GM18505 (cell line): ENCODE data around the gene BICDL1.
"Not testable (repeated sequence)": the region's sequence is repeated elsewhere in the genome, so short reads cannot be mapped to it uniquely, and the experiment has no call there.

Source experiments
- ATAC-seq: cut with Tn5 transposase; IDR thresholded peaks from one replicate; pipeline ENCODE4 v1.9.1; 2021; ENCODE audit not compliant: unreplicated experiment
- POLR2A ChIP-seq: IDR thresholded peaks from 4 replicates; pipeline ENCODE4 v1.6.1; 2011; ENCODE audit warnings: borderline replicate concordance; ENCODE audit not compliant: insufficient read depth, insufficient read length; ENCODE audit errors: extremely low read depth

BICDL1 gene

DNA sequence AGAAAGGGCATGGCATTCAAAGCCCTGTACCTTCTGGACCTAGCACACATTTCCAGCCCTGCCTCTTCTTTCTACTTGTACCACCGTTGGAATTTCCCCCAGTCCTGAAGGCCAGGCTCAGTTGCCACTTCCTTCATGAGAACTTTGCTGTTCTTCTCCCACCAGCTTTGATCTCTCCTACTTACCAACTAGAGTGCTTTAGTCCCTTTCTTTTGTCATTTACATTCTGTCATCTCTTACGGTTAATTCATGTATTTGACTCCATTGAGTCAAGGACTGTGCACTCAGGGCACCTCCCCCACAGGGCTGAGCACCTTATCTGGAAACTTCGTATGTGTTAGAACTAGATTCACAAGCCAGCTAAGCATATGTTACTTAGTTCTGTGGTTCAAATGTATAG lies 26.3 kb downstream of the BICDL1 start:
- ATAC-seq = no peak
- no peak for TF ChIP-seq POLR2A

- ATAC-seq = not testable (repeated sequence)
Measured at GRCh38 chr12:120016199-120016598, 27.2 kb downstream of the BICDL1 start.

DNA sequence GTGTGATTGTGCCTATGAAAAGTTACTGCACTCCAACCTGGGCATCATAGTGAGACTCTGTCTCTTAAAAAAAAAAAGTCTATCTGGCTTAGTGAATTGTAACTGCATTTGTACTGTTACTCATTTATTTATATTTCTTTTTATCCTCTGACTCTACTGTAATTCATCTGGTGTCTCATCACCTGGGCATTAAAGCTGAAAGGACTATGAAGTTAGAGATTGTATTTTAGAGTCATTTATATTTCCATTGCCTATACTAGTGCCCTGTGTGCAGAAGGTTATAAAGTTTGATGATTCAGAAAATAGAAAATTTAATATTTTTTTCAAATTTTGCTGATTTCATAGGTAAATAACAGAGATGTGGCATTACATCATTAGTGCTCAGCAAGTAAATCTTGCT lies 30.2 kb downstream of the BICDL1 start:
- TF ChIP-seq POLR2A = no peak
- ATAC-seq = no peak

- no peak for ATAC-seq
Measured at GRCh38 chr12:120019938-120020337, 30.9 kb downstream of the BICDL1 start.

GRCh38 chr12:120024193-120024592 lies 35.2 kb downstream of the BICDL1 start:
- TF ChIP-seq POLR2A = no peak
- ATAC-seq = no peak

More at GRCh38 chr12:120019938-120020337, 30.9 kb downstream of the BICDL1 start:
- TF ChIP-seq POLR2A = no peak

GRCh38 chr12:120025640-120026039 lies 36.6 kb downstream of the BICDL1 start:
- no peak for ATAC-seq
- TF ChIP-seq POLR2A = no peak

- ATAC-seq = no peak
- TF ChIP-seq POLR2A = no peak
Measured at GRCh38 chr12:120032242-120032641, 43.2 kb downstream of the BICDL1 start.

- no peak for TF ChIP-seq POLR2A
Measured at GRCh38 chr12:120037851-120038250, 48.8 kb downstream of the BICDL1 start.

GRCh38 chr12:120039711-120040110 lies 50.7 kb downstream of the BICDL1 start:
- no peak for ATAC-seq
- no peak for TF ChIP-seq POLR2A

More at GRCh38 chr12:120037851-120038250, 48.8 kb downstream of the BICDL1 start:
- no peak for ATAC-seq

- TF ChIP-seq POLR2A = no peak
- ATAC-seq = no peak
Measured at GRCh38 chr12:120041386-120042231, 52.6 kb downstream of the BICDL1 start.

GRCh38 chr12:120045367-120045766 lies 56.3 kb downstream of the BICDL1 start:
- not testable (repeated sequence) for ATAC-seq

- TF ChIP-seq POLR2A = no peak
- no peak for ATAC-seq
Measured at GRCh38 chr12:120047072-120047471, 58.0 kb downstream of the BICDL1 start.

- TF ChIP-seq POLR2A = no peak
- no peak for ATAC-seq
Measured at GRCh38 chr12:120048263-120048662, 59.2 kb downstream of the BICDL1 start.

- ATAC-seq = no peak
- no peak for TF ChIP-seq POLR2A
Measured at GRCh38 chr12:120049426-120049825, 60.4 kb downstream of the BICDL1 start.

- no peak for ATAC-seq
- TF ChIP-seq POLR2A = no peak
Measured at GRCh38 chr12:120051535-120051934, 62.5 kb downstream of the BICDL1 start.
